ENCODE measurements around the gene UBE3A. TPM values are rescaled to one million over a fixed set of nuclear protein-coding genes. Genes with fewer than 3 reads are reported as not detected.
"Not testable (repeated sequence)": the region's sequence is repeated elsewhere in the genome, so short reads cannot be mapped to it uniquely, and the experiment has no call there.

UBE3A gene
- total RNA-seq, 2 donors from 2014 or later, result 92.2 to 101 TPM

GRCh38 chr15:25410649-25411048 lies 28.2 kb downstream of the UBE3A start:
- Mint-ChIP-seq H3K9me3 (no peaks in the 10 kb centered on the region), H3K27me3 (ENCODE audit: insufficient read depth) (no peaks in the 10 kb centered on the region), H3K4me3 (no peak overlapping the region), H3K4me1 (peaks cover 16% of the 10 kb centered on the region), H3K36me3 (ENCODE audit: low read depth) (no peaks in the 10 kb centered on the region), H3K27ac (no peak overlapping the region)
- no peak for DNase-seq
- no peak for TF ChIP-seq CTCF (conservative IDR thresholded peaks at IDR 0.05)
- Histone ChIP-seq H3K4me1 (ENCODE audit: control insufficient read depth, insufficient read depth, low read length) (no peaks in the 10 kb centered on the region), H3K4me3 (ENCODE audit: low read length) (no peak overlapping the region), H3K9me3 (ENCODE audit: control insufficient read depth, low read length) (no peaks in the 10 kb centered on the region), H3K27ac (ENCODE audit: low read depth, low read length) (no peak overlapping the region), H3K36me3 (ENCODE audit: control insufficient read depth, insufficient read depth, low read length) (peaks cover 17% of the 10 kb centered on the region), H3K27me3 (ENCODE audit: control insufficient read depth, insufficient read depth, low read length, poor library complexity, severe bottlenecking) (no peaks in the 10 kb centered on the region), H3K9ac (ENCODE audit: extremely low read depth, low read length, poor library complexity, severe bottlenecking) (no peak overlapping the region)
- WGBS, 2 experiments (ENCODE audit: insufficient coverage in 1 of 2, insufficient read length in 1 of 2), result 86 to 100% methylated on average over 1 of the region's 2 CpGs

- H3K9ac ChIP-seq (ENCODE audit: extremely low read depth, low read length, poor library complexity, severe bottlenecking), result not testable (repeated sequence)
- 100% methylated on average over 3 of the region's 4 CpGs for WGBS, 2 experiments (ENCODE audit: insufficient coverage in 1 of 2, insufficient read length in 1 of 2)
These were observed 29.1 kb downstream of the UBE3A start for GRCh38 chr15:25409731-25410130.

GRCh38 chr15:25408929-25409328 lies 29.9 kb downstream of the UBE3A start:
- H3K27me3 ChIP-seq (ENCODE audit: control insufficient read depth, insufficient read depth, low read length, poor library complexity, severe bottlenecking), result no peaks in the 10 kb centered on the region
- H3K9me3 ChIP-seq (ENCODE audit: control insufficient read depth, low read length), result no peaks in the 10 kb centered on the region
- no peak for TF ChIP-seq CTCF (conservative IDR thresholded peaks at IDR 0.05)
- Mint-ChIP-seq H3K27me3 (ENCODE audit: insufficient read depth) (no peaks in the 10 kb centered on the region), H3K4me3 (no peak overlapping the region), H3K9me3 (no peaks in the 10 kb centered on the region), H3K27ac (no peak overlapping the region), H3K36me3 (ENCODE audit: low read depth) (peaks cover 15% of the 10 kb centered on the region), H3K4me1 (peaks cover 10% of the 10 kb centered on the region)
- no peaks in the 10 kb centered on the region for H3K4me1 ChIP-seq (ENCODE audit: control insufficient read depth, insufficient read depth, low read length)
- H3K36me3 ChIP-seq (ENCODE audit: control insufficient read depth, insufficient read depth, low read length), result peaks cover 34% of the 10 kb centered on the region
- DNase-seq, result no peak
- H3K4me3 ChIP-seq (ENCODE audit: low read length), result no peak overlapping the region
- H3K9ac ChIP-seq (ENCODE audit: extremely low read depth, low read length, poor library complexity, severe bottlenecking), result no peak overlapping the region
- no peak overlapping the region for H3K27ac ChIP-seq (ENCODE audit: low read depth, low read length)
- WGBS, 2 experiments (ENCODE audit: insufficient coverage in 1 of 2, insufficient read length in 1 of 2), result 92 to 100% methylated on average over 1 to 2 of the region's 2 CpGs

More at GRCh38 chr15:25409731-25410130, 29.1 kb downstream of the UBE3A start:
- H3K4me3 Mint-ChIP-seq; H3K36me3 Mint-ChIP-seq (ENCODE audit: low read depth); H3K4me3 ChIP-seq (ENCODE audit: low read length); H3K27me3 ChIP-seq (ENCODE audit: control insufficient read depth, insufficient read depth, low read length, poor library complexity, severe bottlenecking); H3K9me3 ChIP-seq (ENCODE audit: control insufficient read depth, low read length); DNase-seq; H3K9me3 Mint-ChIP-seq; H3K4me1 ChIP-seq (ENCODE audit: control insufficient read depth, insufficient read depth, low read length); H3K27ac ChIP-seq (ENCODE audit: low read depth, low read length); H3K27ac Mint-ChIP-seq; H3K27me3 Mint-ChIP-seq (ENCODE audit: insufficient read depth): not testable (repeated sequence)
- H3K36me3 ChIP-seq (ENCODE audit: control insufficient read depth, insufficient read depth, low read length), result peaks cover 26% of the 10 kb centered on the region
- H3K4me1 Mint-ChIP-seq, result peaks cover 12% of the 10 kb centered on the region

- WGBS, 2 experiments (ENCODE audit: insufficient coverage in 1 of 2, insufficient read length in 1 of 2), result 94% methylated on average over 1 of the region's 2 CpGs; no CpG with 5 or more reads in 1 of the 2 experiments
These were observed 30.4 kb downstream of the UBE3A start for GRCh38 chr15:25408428-25408827.

More at GRCh38 chr15:25408428-25408827, 30.4 kb downstream of the UBE3A start:
- H3K27me3 ChIP-seq (ENCODE audit: control insufficient read depth, insufficient read depth, low read length, poor library complexity, severe bottlenecking), result no peaks in the 10 kb centered on the region
- no peaks in the 10 kb centered on the region for H3K4me1 ChIP-seq (ENCODE audit: control insufficient read depth, insufficient read depth, low read length)
- no peak overlapping the region for H3K27ac Mint-ChIP-seq
- peaks cover 39% of the 10 kb centered on the region for H3K36me3 ChIP-seq (ENCODE audit: control insufficient read depth, insufficient read depth, low read length)
- H3K9me3 Mint-ChIP-seq, result no peaks in the 10 kb centered on the region
- no peak for DNase-seq
- no peak overlapping the region for H3K4me3 ChIP-seq (ENCODE audit: low read length)
- no peaks in the 10 kb centered on the region for H3K27me3 Mint-ChIP-seq (ENCODE audit: insufficient read depth)
- H3K27ac ChIP-seq (ENCODE audit: low read depth, low read length), result no peak overlapping the region
- peaks cover 10% of the 10 kb centered on the region for H3K4me1 Mint-ChIP-seq
- H3K36me3 Mint-ChIP-seq (ENCODE audit: low read depth), result peaks cover 20% of the 10 kb centered on the region
- no peak overlapping the region for H3K4me3 Mint-ChIP-seq
- no peak overlapping the region for H3K9ac ChIP-seq (ENCODE audit: extremely low read depth, low read length, poor library complexity, severe bottlenecking)
- no peak for TF ChIP-seq CTCF (conservative IDR thresholded peaks at IDR 0.05)
- no peaks in the 10 kb centered on the region for H3K9me3 ChIP-seq (ENCODE audit: control insufficient read depth, low read length)
